ENCODE results near the gene DMD. TPM values are rescaled to one million over a fixed set of nuclear protein-coding genes. Genes with fewer than 3 reads are reported as not detected.

Gene DMD
- total RNA-seq, 1 experiment from 2014 or later, result 25.3 TPM

DNA sequence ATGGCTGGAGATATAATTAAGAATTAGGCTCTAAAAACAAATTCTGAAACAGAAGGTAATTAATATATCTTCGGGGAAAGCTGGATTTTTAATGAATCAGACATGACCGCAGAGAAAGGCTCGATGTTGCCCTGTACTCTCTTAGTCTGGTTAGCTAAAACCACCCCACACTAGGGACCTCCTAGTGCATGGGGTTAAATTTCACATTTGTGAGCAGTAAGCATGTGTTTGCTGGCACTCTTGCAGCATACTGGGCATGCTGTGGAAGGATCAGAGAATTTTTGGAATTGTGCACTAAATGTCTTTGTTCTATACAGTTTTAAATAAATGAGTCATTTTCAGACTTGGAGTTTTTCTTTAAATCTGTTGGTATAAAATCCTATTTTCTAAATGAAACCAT is 1663.9 kb downstream of the DMD start:
- Histone ChIP-seq H3F3A (ENCODE audit: insufficient read depth, low read depth) (no peaks in the 10 kb centered on the region), H3K9me2 (ENCODE audit: insufficient read depth) (no peaks in the 10 kb centered on the region), H3K36me3 (ENCODE audit: low read depth) (no peaks in the 10 kb centered on the region), H2AFZ (no peak overlapping the region), H3K79me2 (ENCODE audit: low read depth) (no peaks in the 10 kb centered on the region), H3K27ac (no peak overlapping the region), H3K9me3 (ENCODE audit: insufficient read depth, low read depth) (no peaks in the 10 kb centered on the region), H3K4me1 (replicated peaks; ENCODE audit: insufficient read depth) (no peaks in the 10 kb centered on the region), H3K27me3 (ENCODE audit: insufficient read depth, low read depth) (no peaks in the 10 kb centered on the region), H3K4me3 (no peak overlapping the region), H3K4me2 (no peak overlapping the region), H4K20me1 (ENCODE audit: insufficient read depth) (no peaks in the 10 kb centered on the region)
- intact Hi-C loops (cut with micrococcal nuclease; ENCODE audit: unreplicated experiment), result no loop called here
- BruUV-seq (replicated peaks), result no TSS peak
- TF ChIP-seq, protein P1, sequence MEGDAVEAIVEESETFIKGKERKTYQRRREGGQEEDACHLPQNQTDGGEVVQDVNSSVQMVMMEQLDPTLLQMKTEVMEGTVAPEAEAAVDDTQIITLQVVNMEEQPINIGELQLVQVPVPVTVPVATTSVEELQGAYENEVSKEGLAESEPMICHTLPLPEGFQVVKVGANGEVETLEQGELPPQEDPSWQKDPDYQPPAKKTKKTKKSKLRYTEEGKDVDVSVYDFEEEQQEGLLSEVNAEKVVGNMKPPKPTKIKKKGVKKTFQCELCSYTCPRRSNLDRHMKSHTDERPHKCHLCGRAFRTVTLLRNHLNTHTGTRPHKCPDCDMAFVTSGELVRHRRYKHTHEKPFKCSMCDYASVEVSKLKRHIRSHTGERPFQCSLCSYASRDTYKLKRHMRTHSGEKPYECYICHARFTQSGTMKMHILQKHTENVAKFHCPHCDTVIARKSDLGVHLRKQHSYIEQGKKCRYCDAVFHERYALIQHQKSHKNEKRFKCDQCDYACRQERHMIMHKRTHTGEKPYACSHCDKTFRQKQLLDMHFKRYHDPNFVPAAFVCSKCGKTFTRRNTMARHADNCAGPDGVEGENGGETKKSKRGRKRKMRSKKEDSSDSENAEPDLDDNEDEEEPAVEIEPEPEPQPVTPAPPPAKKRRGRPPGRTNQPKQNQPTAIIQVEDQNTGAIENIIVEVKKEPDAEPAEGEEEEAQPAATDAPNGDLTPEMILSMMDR (conservative IDR thresholded peaks at IDR 0.05), result no peak
- no peak for TF ChIP-seq EZH2 (IDR thresholded peaks at IDR 0.05; ENCODE audit: low read depth)
- CTCF ChIA-PET, result no interaction called here
- no peak for DNase-seq
- POLR2A ChIA-PET (ENCODE audit: unreplicated experiment), result interaction anchor here (0.6 kb wide), 1 partner anchor 667 kb away, joined by 4 read pairs; no protein-coding TSS in a partner anchor

DNA sequence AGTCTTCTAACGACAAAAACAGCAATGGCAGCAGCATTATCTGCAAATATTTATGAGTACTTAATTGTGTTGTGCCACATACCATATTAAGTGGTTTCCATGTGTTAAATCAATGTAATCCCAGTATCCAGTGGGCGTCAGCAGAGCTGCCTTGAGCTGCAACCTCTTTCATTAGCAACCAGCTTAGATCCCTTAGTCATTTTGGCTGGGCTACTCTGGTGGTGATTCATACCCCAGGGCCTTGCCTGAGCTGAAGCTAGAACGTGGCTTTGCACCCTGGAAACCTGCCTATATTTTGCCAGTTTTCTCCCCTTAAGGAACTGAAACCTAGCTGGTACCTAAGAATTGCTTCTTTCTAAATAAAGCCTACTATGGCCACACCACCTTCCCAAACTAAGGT is 1665.2 kb downstream of the DMD start:
- H3K36me3 ChIP-seq (ENCODE audit: low read depth), result no peaks in the 10 kb centered on the region
- H3K27me3 ChIP-seq (ENCODE audit: insufficient read depth, low read depth), result no peaks in the 10 kb centered on the region
- TF ChIP-seq EZH2 (IDR thresholded peaks at IDR 0.05; ENCODE audit: low read depth), result no peak
- TF ChIP-seq, protein P1 (conservative IDR thresholded peaks at IDR 0.05), result no peak
- H4K20me1 ChIP-seq (ENCODE audit: insufficient read depth), result no peaks in the 10 kb centered on the region
- no peaks in the 10 kb centered on the region for H3K9me3 ChIP-seq (ENCODE audit: insufficient read depth, low read depth)
- H3F3A ChIP-seq (ENCODE audit: insufficient read depth, low read depth), result no peaks in the 10 kb centered on the region
- H3K4me3 ChIP-seq, result no peak overlapping the region
- H3K9me2 ChIP-seq (ENCODE audit: insufficient read depth), result no peaks in the 10 kb centered on the region
- no TSS peak for BruUV-seq (replicated peaks)
- CTCF ChIA-PET, result interaction anchor here (0.6 kb wide), 1 partner anchor 17 kb away, joined by 3 read pairs; no protein-coding TSS in a partner anchor
- H3K4me2 ChIP-seq, result no peak overlapping the region
- intact Hi-C loops (cut with micrococcal nuclease; ENCODE audit: unreplicated experiment), result no loop called here
- no peak overlapping the region for H2AFZ ChIP-seq
- POLR2A ChIA-PET (ENCODE audit: unreplicated experiment), result no interaction called here
- DNase-seq, result peak in 1 of 2 experiments; percentile 3
- no peaks in the 10 kb centered on the region for H3K79me2 ChIP-seq (ENCODE audit: low read depth)
- H3K4me1 ChIP-seq (replicated peaks; ENCODE audit: insufficient read depth), result no peaks in the 10 kb centered on the region
- no peak overlapping the region for H3K27ac ChIP-seq

DNA sequence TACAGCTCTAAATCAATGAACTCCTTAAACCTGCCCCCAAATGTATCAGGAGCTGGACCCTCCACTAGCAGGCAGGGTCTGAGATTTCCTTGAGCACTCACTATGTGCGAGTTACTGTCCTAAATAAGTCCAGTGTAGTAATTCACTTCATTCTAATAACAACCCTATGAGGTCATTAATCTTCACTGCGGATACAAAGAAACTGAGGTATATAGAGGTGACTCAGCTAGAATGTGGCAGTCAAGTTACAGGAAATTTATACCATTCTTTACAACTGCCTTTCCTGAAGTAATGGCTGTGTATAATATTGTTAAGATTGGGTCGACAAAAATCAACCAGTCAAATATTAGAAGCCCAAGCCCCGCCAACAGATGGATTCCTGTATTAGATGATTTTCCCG is 1665.6 kb downstream of the DMD start:
- H2AFZ ChIP-seq, result no peak overlapping the region
- no peaks in the 10 kb centered on the region for H3K4me1 ChIP-seq (replicated peaks; ENCODE audit: insufficient read depth)
- BruUV-seq (replicated peaks), result no TSS peak
- no peaks in the 10 kb centered on the region for H3K9me2 ChIP-seq (ENCODE audit: insufficient read depth)
- intact Hi-C loops (cut with micrococcal nuclease; ENCODE audit: unreplicated experiment), result no loop called here
- no peaks in the 10 kb centered on the region for H3K9me3 ChIP-seq (ENCODE audit: insufficient read depth, low read depth)
- H3K4me3 ChIP-seq, result no peak overlapping the region
- no peaks in the 10 kb centered on the region for H3F3A ChIP-seq (ENCODE audit: insufficient read depth, low read depth)
- CTCF ChIA-PET, result no interaction called here
- no peaks in the 10 kb centered on the region for H3K36me3 ChIP-seq (ENCODE audit: low read depth)
- no peak overlapping the region for H3K27ac ChIP-seq
- no peak for DNase-seq
- H3K79me2 ChIP-seq (ENCODE audit: low read depth), result no peaks in the 10 kb centered on the region
- no peak overlapping the region for H3K4me2 ChIP-seq
- no peaks in the 10 kb centered on the region for H3K27me3 ChIP-seq (ENCODE audit: insufficient read depth, low read depth)
- TF ChIP-seq, protein P1 (conservative IDR thresholded peaks at IDR 0.05), result no peak
- no peak for TF ChIP-seq EZH2 (IDR thresholded peaks at IDR 0.05; ENCODE audit: low read depth)
- POLR2A ChIA-PET (ENCODE audit: unreplicated experiment), result no interaction called here
- H4K20me1 ChIP-seq (ENCODE audit: insufficient read depth), result no peaks in the 10 kb centered on the region
